ENCODE measurements around the gene EIF2B2.

Gene EIF2B2

GRCh38 chr14:75002392-75003249 lies at the start of gene EIF2B2:
EIF2B2 (plus strand) TSS chr14:75002921; CDS start chr14:75002991, 70 bp downstream.
- DNase-seq (ENCODE audit: low spot score): peak; percentile 95

DNA sequence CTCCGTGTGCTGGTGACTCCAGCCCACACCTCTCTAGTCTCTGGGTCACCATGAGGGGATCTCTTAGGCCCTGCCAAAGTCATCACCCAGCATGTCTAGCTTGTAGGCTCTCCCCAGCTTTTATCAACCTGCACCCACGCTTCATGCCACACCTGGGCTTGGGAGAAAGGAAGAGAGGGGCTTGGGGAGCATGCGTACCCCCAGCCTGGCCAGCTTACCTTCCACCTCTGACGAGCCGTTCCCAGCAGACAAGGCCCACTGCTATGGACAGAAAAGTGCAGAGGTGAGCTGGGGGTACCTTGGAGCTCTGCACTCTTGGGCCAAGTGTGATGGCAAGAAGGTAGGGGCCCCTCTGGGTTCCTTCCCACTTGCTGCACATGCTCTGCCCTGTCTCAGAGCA lies 49.0 kb upstream of the EIF2B2 start:
- no peak for DNase-seq (ENCODE audit: low spot score)

DNA sequence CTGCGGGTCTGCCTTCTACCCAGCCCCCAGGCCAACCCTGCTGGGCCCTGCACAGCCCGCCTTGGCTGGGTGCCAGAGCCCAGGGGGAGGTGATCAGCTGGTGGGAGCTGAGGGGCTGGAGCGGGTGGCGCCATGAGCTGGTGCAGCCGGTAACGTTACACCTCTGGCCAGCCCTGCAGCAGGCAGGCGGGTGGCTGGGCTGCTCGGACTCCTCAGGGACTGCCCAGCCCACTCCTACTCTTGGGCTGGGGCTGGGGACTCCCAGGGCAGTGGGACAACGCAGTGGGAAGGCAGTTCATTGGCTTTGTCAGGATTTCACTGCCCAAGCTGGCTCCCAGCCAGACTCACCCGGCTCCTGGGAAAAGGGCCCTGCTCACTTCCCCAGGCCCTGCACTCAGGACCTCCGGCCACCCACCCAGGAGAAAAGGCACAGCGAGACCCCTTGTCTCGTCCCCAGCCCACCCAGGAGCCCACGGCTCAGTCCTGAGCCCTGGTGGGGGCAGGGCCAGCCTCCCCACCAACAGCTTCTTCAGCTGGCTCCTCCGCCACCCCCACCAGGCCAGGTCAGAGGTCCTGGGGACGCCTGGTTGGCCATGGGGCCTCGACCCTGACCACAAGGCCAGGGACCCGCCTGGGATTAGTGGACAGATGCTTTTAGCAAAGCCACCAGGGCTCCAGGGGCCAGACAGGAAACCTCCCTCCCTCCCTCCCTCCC lies 48.3 kb upstream of the EIF2B2 start:
- DNase-seq (ENCODE audit: low spot score): no peak

DNA sequence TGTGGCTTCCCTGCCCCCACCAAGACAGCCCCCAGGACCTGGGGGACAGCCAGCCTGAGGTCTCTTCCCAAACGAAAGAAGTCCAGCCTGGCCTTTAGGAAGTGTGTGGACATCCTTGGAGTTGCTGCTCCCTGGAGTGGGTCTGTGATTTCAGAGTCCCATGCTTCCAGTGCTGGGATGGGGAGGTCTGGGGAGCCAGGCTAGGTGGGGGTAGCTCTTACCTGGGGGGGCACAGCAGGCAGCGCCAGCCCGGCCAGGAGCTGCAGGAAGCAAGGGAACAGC lies 47.8 kb upstream of the EIF2B2 start:
- DNase-seq (ENCODE audit: low spot score): no peak

- DNase-seq (ENCODE audit: low spot score): peak; percentile 86
These were observed 47.3 kb upstream of the EIF2B2 start, which contains the start of gene PGF for GRCh38 chr14:74955229-74956026. PGF (minus strand) TSS chr14:74955597; CDS start chr14:74955242, 355 bp downstream.

- DNase-seq (ENCODE audit: low spot score): no peak
These were observed 46.8 kb upstream of the EIF2B2 start for GRCh38 chr14:74956027-74956279.

DNA sequence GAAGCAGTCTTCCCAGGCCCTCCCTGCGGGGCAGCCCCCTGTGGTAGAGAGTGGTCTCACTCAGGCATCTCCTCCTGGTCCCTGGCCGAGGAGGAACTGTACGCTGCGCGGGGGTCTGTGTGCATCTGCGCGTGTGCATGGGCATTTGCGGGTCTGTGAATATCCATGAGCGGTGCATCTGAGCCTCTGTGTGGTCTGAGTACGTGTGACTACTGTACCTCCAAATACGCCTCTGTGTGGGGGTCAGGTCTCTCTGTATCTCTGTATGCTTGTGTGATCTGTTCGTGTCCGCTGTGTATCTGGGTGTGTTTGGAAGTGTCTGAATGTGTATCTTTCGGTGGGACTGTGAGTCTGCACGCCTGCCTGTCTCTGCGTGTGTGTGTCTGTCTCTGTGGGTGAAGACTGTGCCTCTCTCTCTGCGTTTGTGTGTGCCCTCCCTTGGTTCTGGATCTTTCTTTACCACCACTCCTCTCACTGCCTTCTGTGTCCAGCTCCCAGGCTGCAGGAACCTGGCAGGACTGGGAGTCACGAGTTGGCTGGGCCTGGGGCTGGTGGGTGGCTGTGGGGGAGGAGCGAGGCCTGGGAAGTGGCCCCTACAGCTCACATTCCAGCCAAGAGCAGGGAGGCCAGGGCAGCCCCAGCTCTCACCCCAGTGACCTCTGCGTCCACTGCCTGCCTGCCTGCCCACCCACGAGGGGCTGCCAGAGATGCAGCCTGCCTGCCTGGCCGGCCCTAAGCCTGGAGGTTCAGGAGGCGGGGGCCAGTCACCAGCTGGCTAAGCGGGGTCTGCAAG lies 46.2 kb upstream of the EIF2B2 start:
- DNase-seq (ENCODE audit: low spot score): no peak

DNA sequence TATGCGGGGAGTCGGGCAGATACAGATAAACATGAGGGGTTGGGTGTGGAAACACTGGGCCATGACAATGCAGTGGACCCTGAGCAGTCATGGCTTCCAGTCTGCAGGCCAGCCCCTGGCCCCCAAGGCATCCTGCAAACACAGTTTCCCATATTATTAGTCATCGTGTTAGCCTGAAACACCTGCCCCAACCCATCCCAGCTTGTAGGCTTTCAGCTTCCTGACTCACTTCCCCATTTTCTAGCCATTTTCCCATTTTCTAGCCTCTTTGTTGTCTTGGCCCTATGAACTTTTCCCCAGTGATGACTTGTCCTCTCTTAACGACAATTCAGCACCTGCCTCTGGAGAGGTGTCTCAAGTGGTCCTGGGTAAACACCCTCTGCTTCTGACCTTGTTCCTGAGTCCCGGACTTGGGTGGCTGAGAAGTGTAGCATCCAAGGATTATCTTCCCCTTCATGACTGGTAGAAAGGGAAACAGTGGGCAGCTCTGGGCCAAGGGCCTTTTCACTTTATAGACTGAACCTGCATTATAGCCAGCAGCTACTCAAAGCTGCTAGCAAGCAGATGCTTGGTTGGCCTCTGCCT lies 43.0 kb upstream of the EIF2B2 start:
- no peak for DNase-seq (ENCODE audit: low spot score)

- no peak for DNase-seq (ENCODE audit: low spot score)
These were observed 42.0 kb upstream of the EIF2B2 start for GRCh38 chr14:74960736-74961135.

DNA sequence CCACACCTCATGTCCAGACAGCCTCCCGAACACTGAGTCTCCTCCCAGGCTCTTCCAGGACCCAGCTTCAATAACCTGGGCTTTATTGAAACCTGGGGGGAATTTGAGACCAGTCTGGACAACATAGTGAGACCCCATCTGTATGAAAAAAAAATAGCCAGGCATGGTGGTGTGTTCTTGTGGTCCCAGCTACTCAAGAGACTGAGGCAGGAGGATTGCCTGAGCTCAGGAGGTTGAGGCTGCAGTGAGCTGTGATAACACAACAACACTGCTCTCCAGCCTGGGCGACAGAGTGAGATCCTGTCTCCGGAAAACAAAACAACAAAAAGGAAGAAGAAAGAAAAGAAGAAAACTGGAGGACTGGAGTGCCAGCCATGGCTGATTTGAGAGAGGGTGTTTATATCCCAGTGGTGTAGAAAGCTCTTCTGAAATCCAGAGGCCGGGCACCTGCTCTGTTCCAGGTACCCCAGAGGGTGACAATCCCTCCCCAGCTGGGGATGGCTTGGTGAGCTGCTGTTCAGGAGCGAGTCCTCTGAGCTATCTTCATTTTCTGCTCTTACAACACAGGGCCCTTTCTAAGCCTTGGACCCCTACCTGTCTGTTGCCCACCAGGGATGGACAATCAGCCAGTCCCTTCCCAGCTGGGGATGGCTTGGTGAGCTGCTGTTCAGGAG lies 41.3 kb upstream of the EIF2B2 start:
- DNase-seq (ENCODE audit: low spot score): no peak

- no peak for DNase-seq (ENCODE audit: low spot score)
These were observed 40.7 kb upstream of the EIF2B2 start for GRCh38 chr14:74962046-74962445.

- no peak for DNase-seq (ENCODE audit: low spot score)
These were observed 40.2 kb upstream of the EIF2B2 start for GRCh38 chr14:74962493-74962892.

DNA sequence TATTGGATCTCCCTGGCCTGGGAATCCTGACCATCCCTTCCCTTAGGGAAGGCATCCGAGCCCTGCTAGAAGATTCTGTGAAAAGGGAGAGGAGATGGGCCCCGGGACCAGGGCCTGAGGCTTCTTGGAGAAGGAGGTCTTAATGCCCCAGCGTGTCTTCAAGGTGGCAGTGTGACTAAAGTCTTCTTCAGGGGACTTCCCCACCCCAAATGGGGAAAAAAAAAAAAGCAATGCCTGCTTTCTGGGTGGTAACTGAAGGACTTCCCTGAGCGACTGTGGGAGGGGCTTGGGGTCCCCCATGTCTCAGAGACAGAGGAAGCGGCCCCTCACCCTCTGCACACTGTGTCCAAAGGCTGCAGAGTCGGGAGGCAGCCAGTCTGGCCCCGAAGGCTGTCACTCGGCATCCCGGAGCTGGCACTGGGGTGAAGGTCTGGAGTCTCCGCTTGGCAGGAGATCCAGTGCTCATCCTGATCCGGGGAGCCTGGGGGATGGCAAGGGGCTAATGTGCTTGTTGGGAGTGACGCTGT lies 39.5 kb upstream of the EIF2B2 start:
- no peak for DNase-seq (ENCODE audit: low spot score)

- no peak for DNase-seq (ENCODE audit: low spot score)
These were observed 38.9 kb upstream of the EIF2B2 start for GRCh38 chr14:74963705-74964271.

- no peak for DNase-seq (ENCODE audit: low spot score)
These were observed 37.8 kb upstream of the EIF2B2 start for GRCh38 chr14:74964787-74965485.

- no peak for DNase-seq (ENCODE audit: low spot score)
These were observed 37.1 kb upstream of the EIF2B2 start for GRCh38 chr14:74965486-74966153.

DNA sequence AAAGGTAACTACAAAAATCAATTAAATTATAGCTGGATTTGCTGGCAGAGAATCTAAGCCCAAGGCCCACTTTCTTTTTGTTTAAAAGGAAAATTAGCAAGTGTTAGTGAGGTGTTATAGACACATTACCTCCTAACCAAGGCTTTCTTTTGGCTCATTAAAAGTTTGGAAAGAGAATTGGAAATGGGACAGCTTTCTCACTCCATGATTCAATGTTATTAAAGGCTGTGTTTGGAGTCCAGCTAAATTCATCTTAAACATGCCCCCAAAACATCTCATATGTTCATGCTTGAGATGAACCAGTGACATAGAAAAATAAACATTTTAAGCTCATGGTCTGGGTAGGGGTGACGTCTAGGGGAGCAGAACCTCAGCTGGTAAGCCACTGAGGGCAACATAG lies 33.9 kb upstream of the EIF2B2 start:
- DNase-seq (ENCODE audit: low spot score): no peak

GRCh38 chr14:74973003-74973653 lies 29.6 kb upstream of the EIF2B2 start:
- no peak for DNase-seq (ENCODE audit: low spot score)

- DNase-seq (ENCODE audit: low spot score): no peak
These were observed 28.8 kb upstream of the EIF2B2 start for GRCh38 chr14:74973905-74974363.

Data from AG08396 (cell line).